HCT116 (cell line): ENCODE data around the gene CDC14B. TPM values are rescaled to one million over a fixed set of nuclear protein-coding genes. Genes with fewer than 3 reads are reported as not detected.

Experiments
- ATAC-seq: fragments of 200-7000 bp; cut with Tn5 transposase; 2 replicates; pipeline ENCODE4 v1.9.1; 2020; ENCODE audit warnings: mild to moderate bottlenecking, moderate library complexity
- BruUV-seq: library from RNA; stranded (reverse); fragments of 400-500 nt; replicated peaks from 2 replicates; lab custom pipeline; 2021; lab: Mats Ljungman, UMichigan
- CTCF ChIA-PET: fragments of 300-600 bp; sonication (Branson Sonifier 250); formaldehyde crosslinking; loops from one replicate; lab custom pipeline; 2021; ENCODE audit warnings: antibody characterized with exemption; lab: Charles Lee
- POLR2A ChIA-PET: fragments of 300-600, 350-600 bp; sonication (Branson Sonifier 250); formaldehyde crosslinking; loops from one replicate; lab custom pipeline; 2021; ENCODE audit warnings: antibody characterized with exemption; lab: Charles Lee
- RAD21 ChIA-PET, 2 experiments: fragments of 300-600 bp; sonication (Branson Sonifier 250); formaldehyde crosslinking; loops; one replicate each; lab custom pipeline; 2023; ENCODE audit warnings: low total read pairs in 2 of 2; ENCODE audit not compliant: uncharacterized antibody in 2 of 2, unreplicated experiment in 2 of 2, low non-redundant PET in 1 of 2; lab: Charles Lee
- DNase-seq: peaks from one replicate; pipeline ENCODE4 v3.0.0-alpha.2; 2010; ENCODE audit warnings: low read depth, low spot score
- H2AFZ ChIP-seq: fragments of 200-600 bp; shearing (Covaris generic), sonication (generic); 2 replicates; pipeline ENCODE4 v1.6.1; 2017; ENCODE audit warnings: low read depth, mixed run types, mixed read lengths, antibody characterized with exemption, low read length; ENCODE audit not compliant: poor library complexity, severe bottlenecking
- H3K27ac ChIP-seq: 2 replicates; pipeline ENCODE4 v1.5.1; 2012; ENCODE audit warnings: low read depth, low read length
- H3K27me3 ChIP-seq: fragments of 200-600 bp; sonication (generic); 2 replicates; pipeline ENCODE4 v1.6.1; 2016; ENCODE audit warnings: mixed run types, low read length, mixed read lengths; ENCODE audit not compliant: insufficient read depth
- H3K36me3 ChIP-seq, 2 experiments: fragments of 200-500 bp in 1 of 2; fragments of 200-600 bp in 1 of 2; sonication (Bioruptor generic) in 1 of 2; sonication (generic) in 1 of 2; 2 replicates each; pipeline versions ENCODE4 v1.5.1 to v1.6.1; 2014 to 2016; ENCODE audit warnings: low read length in 2 of 2, inconsistent platforms in 1 of 2, mixed read lengths in 1 of 2, mixed run types in 1 of 2; ENCODE audit not compliant: insufficient read depth in 2 of 2, control insufficient read depth in 1 of 2
- H3K4me1 ChIP-seq, 2 experiments: fragments of 200-600 bp in 1 of 2; sonication (generic) in 1 of 2; 2 replicates each; pipeline versions ENCODE4 v1.5.1 to v1.6.1; 2012 to 2017; ENCODE audit warnings: low read length in 2 of 2, inconsistent platforms in 1 of 2, mild to moderate bottlenecking in 1 of 2, mixed read lengths in 1 of 2, mixed run types in 1 of 2, moderate library complexity in 1 of 2; ENCODE audit not compliant: insufficient read depth in 2 of 2, control insufficient read depth in 1 of 2
- H3K4me2 ChIP-seq: fragments of 200-600 bp; sonication (generic); 2 replicates; pipeline ENCODE4 v1.6.1; 2017; ENCODE audit warnings: mixed run types, low read length, mixed read lengths
- H3K4me3 ChIP-seq, 2 experiments: fragments of 200-600 bp in 1 of 2; sonication (generic) in 1 of 2; replicated peaks in 1 of 2; 2 replicates each; pipeline ENCODE4 v1.5.1; 2011 to 2016; ENCODE audit warnings: low read length in 2 of 2, control low read depth in 1 of 2, low read depth in 1 of 2, mild to moderate bottlenecking in 1 of 2, mixed read lengths in 1 of 2, mixed run types in 1 of 2
- H3K79me2 ChIP-seq: fragments of 200-600 bp; sonication (generic); 2 replicates; pipeline ENCODE4 v1.6.1; 2017; ENCODE audit warnings: mild to moderate bottlenecking, mixed run types, low read length, moderate library complexity, mixed read lengths; ENCODE audit not compliant: insufficient read depth
- H3K9ac ChIP-seq: fragments of 200-600 bp; sonication (generic); 2 replicates; pipeline ENCODE4 v1.6.1; 2016; ENCODE audit warnings: low read length, mixed read lengths
- H3K9me2 ChIP-seq: fragments of 200-600 bp; sonication (generic), shearing (Covaris generic); 2 replicates; pipeline ENCODE4 v1.6.1; 2017; ENCODE audit warnings: mixed run types, mild to moderate bottlenecking, moderate library complexity; ENCODE audit not compliant: insufficient read depth
- H3K9me3 ChIP-seq, 2 experiments: fragments of 200-500 bp in 1 of 2; fragments of 200-600 bp in 1 of 2; sonication (Bioruptor generic) in 1 of 2; sonication (generic) in 1 of 2; 2 replicates each; pipeline ENCODE4 v1.6.1; 2014 to 2017; ENCODE audit warnings: low read length in 2 of 2, mixed read lengths in 2 of 2, inconsistent platforms in 1 of 2, low read depth in 1 of 2, mild to moderate bottlenecking in 1 of 2, mixed run types in 1 of 2, moderate library complexity in 1 of 2; ENCODE audit not compliant: control insufficient read depth in 1 of 2, insufficient read depth in 1 of 2
- H4K20me1 ChIP-seq: fragments of 200-600 bp; sonication (generic), shearing (Covaris generic); 2 replicates; pipeline ENCODE4 v1.6.1; 2017; ENCODE audit warnings: mixed run types, mild to moderate bottlenecking, moderate library complexity; ENCODE audit not compliant: insufficient read depth
- CBX3 ChIP-seq: IDR thresholded peaks from 2 replicates; pipeline ENCODE4 v1.6.1; 2012; ENCODE audit warnings: low read depth
- CEBPB ChIP-seq: IDR thresholded peaks from 2 replicates; pipeline ENCODE4 v1.6.1; 2012; ENCODE audit warnings: low read depth
- EGR1 ChIP-seq: IDR thresholded peaks from 2 replicates; pipeline ENCODE4 v1.6.1; 2012; ENCODE audit warnings: low read depth
- EZH2 ChIP-seq: fragments of 200-600 bp; sonication (generic); IDR thresholded peaks from 2 replicates; pipeline ENCODE4 v1.6.1; 2017; ENCODE audit warnings: antibody characterized with exemption, mixed run types
- EZH2phosphoT487 ChIP-seq: fragments of 200-600 bp; IDR thresholded peaks from 2 replicates; pipeline ENCODE4 v1.6.1; 2018; ENCODE audit warnings: antibody characterized with exemption, borderline replicate concordance
- FOSL1 ChIP-seq: IDR thresholded peaks from 2 replicates; pipeline ENCODE4 v1.6.1; 2012; ENCODE audit warnings: low read depth
- JUND ChIP-seq: IDR thresholded peaks from 2 replicates; pipeline ENCODE4 v1.6.1; 2012
- POLR2A ChIP-seq: IDR thresholded peaks from 2 replicates; pipeline ENCODE4 v1.7.0; 2011; ENCODE audit warnings: borderline replicate concordance; ENCODE audit not compliant: insufficient read depth, insufficient read length; ENCODE audit errors: extremely low read depth
- RAD21 ChIP-seq: IDR thresholded peaks from 2 replicates; pipeline ENCODE4 v1.6.1; 2012; ENCODE audit warnings: low read depth, mild to moderate bottlenecking
- SIN3A ChIP-seq: IDR thresholded peaks from 2 replicates; pipeline ENCODE4 v1.6.1; 2012; ENCODE audit warnings: low read depth
- SP1 ChIP-seq: IDR thresholded peaks from 2 replicates; pipeline ENCODE4 v1.6.1; 2012; ENCODE audit warnings: low read depth
- YY1 ChIP-seq: IDR thresholded peaks from 2 replicates; pipeline ENCODE4 v1.6.1; 2011; ENCODE audit warnings: low read length, low read depth, moderate library complexity, mild to moderate bottlenecking; ENCODE audit not compliant: insufficient replicate concordance; ENCODE audit errors: extremely low read depth
- ZFX ChIP-seq: fragments of 450-650 bp; IDR thresholded peaks from 2 replicates; pipeline ENCODE4 v1.6.1; 2017
- ZNF274 ChIP-seq: fragments of 200-500 bp; sonication (Bioruptor generic); IDR thresholded peaks from 2 replicates; pipeline ENCODE4 v1.6.1; 2014; ENCODE audit warnings: mild to moderate bottlenecking, low read depth, low read length, inconsistent platforms
- intact Hi-C: fragments of 100-400 bp; cut with micrococcal nuclease; formaldehyde crosslinking; loops from 2 replicates; pipeline ENCODE4 v1.10.0; 2022
- total RNA-seq: library from RNA; stranded (reverse); gene quantifications from one replicate; pipeline ENCODE4 v1.2.1, GENCODE V29; 2021; ENCODE audit not compliant: unreplicated experiment
- TF ChIP-seq, protein P1 (sequence below), 3 experiments: fragments of 200-600 bp in 1 of 3; sonication (generic) in 1 of 3; IDR thresholded peaks in 2 of 3; conservative IDR thresholded peaks in 1 of 3; 2 replicates each; pipeline ENCODE4 v1.5.1; 2012 to 2017; ENCODE audit warnings: low read depth in 2 of 3, low read length in 2 of 3, antibody characterized with exemption in 1 of 3, borderline replicate concordance in 1 of 3, control low read depth in 1 of 3, mild to moderate bottlenecking in 1 of 3, mixed read lengths in 1 of 3, mixed run types in 1 of 3, moderate library complexity in 1 of 3; ENCODE audit not compliant: insufficient read depth in 1 of 3
- TF ChIP-seq, protein P2 (sequence below): IDR thresholded peaks from 2 replicates; pipeline ENCODE4 v1.6.1; 2011; ENCODE audit warnings: mild to moderate bottlenecking, low read length, moderate library complexity; ENCODE audit not compliant: insufficient replicate concordance; ENCODE audit errors: extremely low read depth
- TF ChIP-seq, protein P3 (sequence below): IDR thresholded peaks from 2 replicates; pipeline ENCODE4 v1.6.1; 2012
- TF ChIP-seq, protein P4 (sequence below): IDR thresholded peaks from 2 replicates; pipeline ENCODE4 v1.6.1; 2012

CDC14B gene
- total RNA-seq, 1 experiment from 2014 or later, result 21.6 TPM

DNA sequence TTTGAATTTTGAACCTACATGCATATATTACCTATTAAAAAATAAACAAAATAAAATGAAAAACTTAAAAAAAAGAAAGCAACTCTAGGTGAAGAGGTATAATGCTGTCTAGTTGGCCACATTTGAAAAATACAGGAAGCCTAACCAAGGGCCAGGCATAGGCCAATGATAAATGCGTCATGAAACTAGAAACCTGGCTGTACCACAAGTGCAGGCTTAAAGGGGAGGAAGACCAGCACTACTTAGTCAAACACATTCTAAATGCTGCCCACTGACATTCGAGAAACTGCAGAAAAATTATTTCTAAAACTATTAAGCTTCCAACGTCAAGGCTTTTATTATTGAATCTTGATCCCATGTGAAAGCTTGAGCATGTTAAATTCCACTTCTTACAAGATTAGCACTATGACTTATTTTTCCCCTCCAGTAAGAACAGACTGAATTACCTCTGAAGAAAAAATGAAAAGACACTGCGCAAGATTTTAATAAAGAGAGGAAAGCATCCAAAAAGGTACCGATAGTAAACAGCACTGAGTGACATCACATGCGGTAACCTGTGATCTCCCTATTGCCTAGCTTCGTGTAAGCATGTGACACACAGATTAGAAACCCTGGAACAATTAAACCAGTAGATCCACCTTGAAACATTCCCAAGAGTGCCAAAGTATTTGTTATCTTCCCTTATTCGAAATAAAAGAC is 16.2 kb downstream of the CDC14B start:
- no peaks in the 10 kb centered on the region for H3K9me3 ChIP-seq
- ChIA-PET RAD21 (no interaction called here), CTCF (no interaction called here), POLR2A (no interaction called here)
- no peaks in the 10 kb centered on the region for H3K27me3 ChIP-seq
- no peak overlapping the region for H3K9ac ChIP-seq
- DNase-seq (no peak), ATAC-seq (no peak)
- BruUV-seq, result no TSS peak
- no peaks in the 10 kb centered on the region for H3K9me2 ChIP-seq
- H3K36me3 ChIP-seq, result no peaks in the 10 kb centered on the region
- intact Hi-C loops, result no loop called here
- H4K20me1 ChIP-seq, result no peaks in the 10 kb centered on the region
- no peak overlapping the region for H3K4me2 ChIP-seq
- H3K4me1 ChIP-seq, result no peaks in the 10 kb centered on the region
- TF ChIP-seq EGR1 (no peak), CBX3 (no peak), YY1 (no peak), RAD21 (no peak), ZFX (no peak), SIN3A (no peak), FOSL1 (no peak), EZH2phosphoT487 (no peak), POLR2A (no peak), CEBPB (no peak), ZNF274 (no peak), SP1 (no peak), EZH2 (no peak), JUND (no peak)
- TF ChIP-seq, protein P1, sequence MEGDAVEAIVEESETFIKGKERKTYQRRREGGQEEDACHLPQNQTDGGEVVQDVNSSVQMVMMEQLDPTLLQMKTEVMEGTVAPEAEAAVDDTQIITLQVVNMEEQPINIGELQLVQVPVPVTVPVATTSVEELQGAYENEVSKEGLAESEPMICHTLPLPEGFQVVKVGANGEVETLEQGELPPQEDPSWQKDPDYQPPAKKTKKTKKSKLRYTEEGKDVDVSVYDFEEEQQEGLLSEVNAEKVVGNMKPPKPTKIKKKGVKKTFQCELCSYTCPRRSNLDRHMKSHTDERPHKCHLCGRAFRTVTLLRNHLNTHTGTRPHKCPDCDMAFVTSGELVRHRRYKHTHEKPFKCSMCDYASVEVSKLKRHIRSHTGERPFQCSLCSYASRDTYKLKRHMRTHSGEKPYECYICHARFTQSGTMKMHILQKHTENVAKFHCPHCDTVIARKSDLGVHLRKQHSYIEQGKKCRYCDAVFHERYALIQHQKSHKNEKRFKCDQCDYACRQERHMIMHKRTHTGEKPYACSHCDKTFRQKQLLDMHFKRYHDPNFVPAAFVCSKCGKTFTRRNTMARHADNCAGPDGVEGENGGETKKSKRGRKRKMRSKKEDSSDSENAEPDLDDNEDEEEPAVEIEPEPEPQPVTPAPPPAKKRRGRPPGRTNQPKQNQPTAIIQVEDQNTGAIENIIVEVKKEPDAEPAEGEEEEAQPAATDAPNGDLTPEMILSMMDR (IDR thresholded peaks at IDR 0.05 in 2 of 3, conservative IDR thresholded peaks at IDR 0.05 in 1 of 3; ENCODE audit: borderline replicate concordance in 1 of 3, insufficient read depth in 1 of 3, low read depth in 2 of 3, low read length in 2 of 3), result no peak
- TF ChIP-seq, protein P2, sequence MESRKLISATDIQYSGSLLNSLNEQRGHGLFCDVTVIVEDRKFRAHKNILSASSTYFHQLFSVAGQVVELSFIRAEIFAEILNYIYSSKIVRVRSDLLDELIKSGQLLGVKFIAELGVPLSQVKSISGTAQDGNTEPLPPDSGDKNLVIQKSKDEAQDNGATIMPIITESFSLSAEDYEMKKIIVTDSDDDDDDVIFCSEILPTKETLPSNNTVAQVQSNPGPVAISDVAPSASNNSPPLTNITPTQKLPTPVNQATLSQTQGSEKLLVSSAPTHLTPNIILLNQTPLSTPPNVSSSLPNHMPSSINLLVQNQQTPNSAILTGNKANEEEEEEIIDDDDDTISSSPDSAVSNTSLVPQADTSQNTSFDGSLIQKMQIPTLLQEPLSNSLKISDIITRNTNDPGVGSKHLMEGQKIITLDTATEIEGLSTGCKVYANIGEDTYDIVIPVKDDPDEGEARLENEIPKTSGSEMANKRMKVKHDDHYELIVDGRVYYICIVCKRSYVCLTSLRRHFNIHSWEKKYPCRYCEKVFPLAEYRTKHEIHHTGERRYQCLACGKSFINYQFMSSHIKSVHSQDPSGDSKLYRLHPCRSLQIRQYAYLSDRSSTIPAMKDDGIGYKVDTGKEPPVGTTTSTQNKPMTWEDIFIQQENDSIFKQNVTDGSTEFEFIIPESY, result no peak
- TF ChIP-seq, protein P3, sequence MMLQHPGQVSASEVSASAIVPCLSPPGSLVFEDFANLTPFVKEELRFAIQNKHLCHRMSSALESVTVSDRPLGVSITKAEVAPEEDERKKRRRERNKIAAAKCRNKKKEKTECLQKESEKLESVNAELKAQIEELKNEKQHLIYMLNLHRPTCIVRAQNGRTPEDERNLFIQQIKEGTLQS, result no peak
- TF ChIP-seq, protein P4, sequence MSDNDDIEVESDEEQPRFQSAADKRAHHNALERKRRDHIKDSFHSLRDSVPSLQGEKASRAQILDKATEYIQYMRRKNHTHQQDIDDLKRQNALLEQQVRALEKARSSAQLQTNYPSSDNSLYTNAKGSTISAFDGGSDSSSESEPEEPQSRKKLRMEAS, result no peak
- no peak overlapping the region for H3K4me3 ChIP-seq
- no peak overlapping the region for H3K27ac ChIP-seq
- H3K79me2 ChIP-seq, result peaks cover 12% of the 10 kb centered on the region; the same call in 1 of the 2 replicates
- H2AFZ ChIP-seq, result no peak overlapping the region
